ENCODE measurements around the gene EPHA7. TPM values are rescaled to one million over a fixed set of nuclear protein-coding genes. Genes with fewer than 3 reads are reported as not detected.

The EPHA7 gene
- total RNA-seq, 1 donor from 2014 or later, result 0.88 TPM

- DNase-seq (ENCODE audit: low read depth), result no peak
- Histone ChIP-seq H3K36me3 (ENCODE audit: control insufficient read depth, insufficient read depth, low read length) (no peaks in the 10 kb centered on the region), H3K4me3 (ENCODE audit: low read depth, low read length) (no peak overlapping the region), H3K27me3 (ENCODE audit: control insufficient read depth, insufficient read depth, low read length) (no peaks in the 10 kb centered on the region)
- TF ChIP-seq CTCF (IDR thresholded peaks at IDR 0.05; ENCODE audit: insufficient read depth, low read length, poor library complexity, severe bottlenecking), result no peak
These were observed 147.1 kb downstream of the EPHA7 start for GRCh38 chr6:93272211-93272610.

GRCh38 chr6:93266116-93266817, 153.1 kb downstream of the EPHA7 start:
- TF ChIP-seq CTCF (IDR thresholded peaks at IDR 0.05; ENCODE audit: insufficient read depth, low read length, poor library complexity, severe bottlenecking), result no peak
- no peaks in the 10 kb centered on the region for H3K36me3 ChIP-seq (ENCODE audit: control insufficient read depth, insufficient read depth, low read length)
- no peaks in the 10 kb centered on the region for H3K27me3 ChIP-seq (ENCODE audit: control insufficient read depth, insufficient read depth, low read length)
- DNase-seq (ENCODE audit: low read depth), result no peak
- no peak overlapping the region for H3K4me3 ChIP-seq (ENCODE audit: low read depth, low read length)

GRCh38 chr6:93260881-93261280, 158.5 kb downstream of the EPHA7 start:
- Histone ChIP-seq H3K27me3 (ENCODE audit: control insufficient read depth, insufficient read depth, low read length) (no peaks in the 10 kb centered on the region), H3K4me3 (ENCODE audit: low read depth, low read length) (no peak overlapping the region), H3K36me3 (ENCODE audit: control insufficient read depth, insufficient read depth, low read length) (no peaks in the 10 kb centered on the region)
- DNase-seq (ENCODE audit: low read depth), result no peak
- no peak for TF ChIP-seq CTCF (IDR thresholded peaks at IDR 0.05; ENCODE audit: insufficient read depth, low read length, poor library complexity, severe bottlenecking)

- DNase-seq (ENCODE audit: low read depth), result no peak
- H3K27me3 ChIP-seq (ENCODE audit: control insufficient read depth, insufficient read depth, low read length), result no peaks in the 10 kb centered on the region
- no peak for TF ChIP-seq CTCF (IDR thresholded peaks at IDR 0.05; ENCODE audit: insufficient read depth, low read length, poor library complexity, severe bottlenecking)
These were observed 160.0 kb downstream of the EPHA7 start for GRCh38 chr6:93259332-93259731.

GRCh38 chr6:93252930-93253329, 166.4 kb downstream of the EPHA7 start:
- Histone ChIP-seq H3K4me3 (ENCODE audit: low read depth, low read length) (no peak overlapping the region), H3K27me3 (ENCODE audit: control insufficient read depth, insufficient read depth, low read length) (no peaks in the 10 kb centered on the region), H3K36me3 (ENCODE audit: control insufficient read depth, insufficient read depth, low read length) (no peaks in the 10 kb centered on the region)
- DNase-seq (ENCODE audit: low read depth), result no peak
- no peak for TF ChIP-seq CTCF (IDR thresholded peaks at IDR 0.05; ENCODE audit: insufficient read depth, low read length, poor library complexity, severe bottlenecking)

More at GRCh38 chr6:93259332-93259731, 160.0 kb downstream of the EPHA7 start:
- H3K4me3 ChIP-seq (ENCODE audit: low read depth, low read length), result no peak overlapping the region
- no peaks in the 10 kb centered on the region for H3K36me3 ChIP-seq (ENCODE audit: control insufficient read depth, insufficient read depth, low read length)

- Histone ChIP-seq H3K4me3 (ENCODE audit: low read depth, low read length) (no peak overlapping the region), H3K27me3 (ENCODE audit: control insufficient read depth, insufficient read depth, low read length) (no peaks in the 10 kb centered on the region), H3K36me3 (ENCODE audit: control insufficient read depth, insufficient read depth, low read length) (no peaks in the 10 kb centered on the region)
- no peak for DNase-seq (ENCODE audit: low read depth)
- no peak for TF ChIP-seq CTCF (IDR thresholded peaks at IDR 0.05; ENCODE audit: insufficient read depth, low read length, poor library complexity, severe bottlenecking)
These were observed 170.7 kb downstream of the EPHA7 start for GRCh38 chr6:93248631-93249030.

Data from kidney epithelial cell (primary cell).